Omental fat pad (tissue), 4 donors: ENCODE results near the gene IRF5. TPM values are rescaled to one million over a fixed set of nuclear protein-coding genes. Genes with fewer than 3 reads are reported as not detected.
A peak's percentile ranks its signal among the peaks of the same experiment; 100 is the strongest.
"Not testable (repeated sequence)": the region's sequence is repeated elsewhere in the genome, so short reads cannot be mapped to it uniquely, and the experiment has no call there.

Source experiments
- ATAC-seq: fragments of 150-250 bp; one replicate; pipeline ENCODE4 v1.9.1; 2016; ENCODE audit warnings: mild to moderate bottlenecking, moderate library complexity; ENCODE audit not compliant: low FRiP score
- DNase-seq: peaks from one replicate; pipeline ENCODE4 v3.0.0-alpha.2; 2019; ENCODE audit warnings: low spot score
- small RNA-seq: library from RNA; depleted of rRNA; stranded (forward); fragments of <200 nt; gene quantifications from one replicate; pipeline ENCODE3, GENCODE V24; 2016
- total RNA-seq, 4 donors: library from RNA; depleted of rRNA; stranded (reverse); fragments of >200 nt; gene quantifications; one replicate each; pipeline ENCODE4 v1.1.0, GENCODE V29; 2016
- TF ChIP-seq, protein P1 (sequence below), 3 donors: fragments of 450-650 bp; IDR thresholded peaks; one replicate each; pipeline ENCODE4 v1.5.1; 2016 to 2017; ENCODE audit warnings: antibody characterized with exemption in 3 of 3, mild to moderate bottlenecking in 3 of 3, moderate library complexity in 2 of 3

The IRF5 gene
- total RNA-seq, 4 donors from 2014 or later: 5.3 to 23.9 (median 18.8) TPM

DNA sequence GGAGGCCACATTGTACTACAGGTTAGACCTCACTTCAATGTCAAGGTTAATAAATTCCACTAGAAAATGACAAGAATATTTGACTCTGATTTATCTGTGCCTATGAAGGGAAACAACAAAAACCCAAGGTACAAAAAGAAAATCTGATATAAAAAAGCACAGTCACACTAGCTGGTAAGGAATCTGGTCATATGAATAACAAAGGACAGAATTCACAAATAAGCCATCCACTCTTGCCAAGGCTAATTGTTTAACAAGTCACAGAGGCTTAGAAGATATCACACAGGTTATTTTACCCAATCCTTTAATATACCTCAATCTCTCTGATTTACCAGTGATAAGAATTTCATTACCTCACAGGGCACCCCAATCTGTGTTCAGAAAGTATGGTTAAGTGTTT is 47.9 kb downstream of the IRF5 start:
- no peak for ATAC-seq
- no peak for DNase-seq
- TF ChIP-seq, protein P1, sequence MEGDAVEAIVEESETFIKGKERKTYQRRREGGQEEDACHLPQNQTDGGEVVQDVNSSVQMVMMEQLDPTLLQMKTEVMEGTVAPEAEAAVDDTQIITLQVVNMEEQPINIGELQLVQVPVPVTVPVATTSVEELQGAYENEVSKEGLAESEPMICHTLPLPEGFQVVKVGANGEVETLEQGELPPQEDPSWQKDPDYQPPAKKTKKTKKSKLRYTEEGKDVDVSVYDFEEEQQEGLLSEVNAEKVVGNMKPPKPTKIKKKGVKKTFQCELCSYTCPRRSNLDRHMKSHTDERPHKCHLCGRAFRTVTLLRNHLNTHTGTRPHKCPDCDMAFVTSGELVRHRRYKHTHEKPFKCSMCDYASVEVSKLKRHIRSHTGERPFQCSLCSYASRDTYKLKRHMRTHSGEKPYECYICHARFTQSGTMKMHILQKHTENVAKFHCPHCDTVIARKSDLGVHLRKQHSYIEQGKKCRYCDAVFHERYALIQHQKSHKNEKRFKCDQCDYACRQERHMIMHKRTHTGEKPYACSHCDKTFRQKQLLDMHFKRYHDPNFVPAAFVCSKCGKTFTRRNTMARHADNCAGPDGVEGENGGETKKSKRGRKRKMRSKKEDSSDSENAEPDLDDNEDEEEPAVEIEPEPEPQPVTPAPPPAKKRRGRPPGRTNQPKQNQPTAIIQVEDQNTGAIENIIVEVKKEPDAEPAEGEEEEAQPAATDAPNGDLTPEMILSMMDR (IDR thresholded peaks at IDR 0.05): no peak

DNA sequence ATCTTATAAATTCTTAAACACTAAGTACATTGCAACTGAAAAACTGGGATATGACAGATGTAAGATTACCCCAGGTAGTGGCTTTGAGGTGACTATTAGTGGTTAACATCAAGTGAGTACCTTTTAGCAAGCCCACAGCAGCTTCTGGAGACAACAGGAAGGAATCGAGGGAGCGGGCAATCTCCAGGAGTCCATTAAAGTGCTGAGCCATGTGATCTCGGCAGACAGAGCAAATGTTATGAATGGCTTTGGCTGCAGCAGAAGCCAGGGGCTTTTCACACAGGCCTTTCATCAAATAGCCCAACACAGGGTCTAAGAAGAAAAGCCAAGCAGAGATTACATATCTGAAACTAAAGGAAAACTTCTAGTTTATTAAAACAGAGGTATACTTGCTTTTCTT is 48.9 kb downstream of the IRF5 start:
- TF ChIP-seq, protein P1 (IDR thresholded peaks at IDR 0.05): no peak
- ATAC-seq: no peak
- no peak for DNase-seq

DNA sequence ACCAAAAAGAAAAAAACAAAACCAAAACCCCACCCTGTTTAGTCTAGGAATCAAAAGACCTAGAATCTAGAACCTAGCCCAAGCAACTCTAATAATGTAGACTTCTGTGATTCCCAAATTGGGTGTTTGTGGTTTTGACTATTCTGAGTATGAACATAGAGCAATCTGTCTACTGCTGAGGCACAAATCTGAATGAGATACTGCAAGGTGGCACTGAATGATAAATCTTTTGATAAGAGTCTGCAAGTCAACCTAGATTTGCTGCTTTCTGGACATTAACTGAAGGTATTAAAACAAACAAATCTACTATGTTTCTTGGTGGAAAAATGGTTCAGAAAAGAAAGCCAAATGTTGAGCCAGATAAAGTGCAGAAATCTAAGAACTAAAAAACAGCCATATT is 50.6 kb downstream of the IRF5 start:
- DNase-seq (no peak), ATAC-seq (no peak)
- TF ChIP-seq, protein P1 (IDR thresholded peaks at IDR 0.05): no peak

DNA sequence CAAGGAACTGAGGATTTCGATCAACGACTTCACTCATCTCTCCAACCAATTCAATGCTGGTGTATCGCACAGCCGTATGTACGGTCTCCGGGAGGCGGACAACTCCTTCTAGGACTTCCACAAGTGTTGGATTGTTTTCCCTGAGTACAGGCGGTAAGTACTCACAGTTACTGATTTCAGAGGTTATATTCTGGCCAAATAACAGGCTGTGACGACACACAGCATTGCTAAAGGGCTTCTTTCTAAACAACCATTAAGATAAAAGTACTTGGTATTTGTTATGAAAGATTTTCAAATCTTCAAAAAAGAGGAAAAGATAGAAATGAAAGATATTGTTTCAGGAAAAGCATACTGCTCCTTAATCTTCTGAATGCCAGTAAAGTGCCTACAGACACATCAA is 52.2 kb downstream of the IRF5 start:
- TF ChIP-seq, protein P1 (IDR thresholded peaks at IDR 0.05): no peak
- no peak for ATAC-seq
- DNase-seq: no peak

DNA sequence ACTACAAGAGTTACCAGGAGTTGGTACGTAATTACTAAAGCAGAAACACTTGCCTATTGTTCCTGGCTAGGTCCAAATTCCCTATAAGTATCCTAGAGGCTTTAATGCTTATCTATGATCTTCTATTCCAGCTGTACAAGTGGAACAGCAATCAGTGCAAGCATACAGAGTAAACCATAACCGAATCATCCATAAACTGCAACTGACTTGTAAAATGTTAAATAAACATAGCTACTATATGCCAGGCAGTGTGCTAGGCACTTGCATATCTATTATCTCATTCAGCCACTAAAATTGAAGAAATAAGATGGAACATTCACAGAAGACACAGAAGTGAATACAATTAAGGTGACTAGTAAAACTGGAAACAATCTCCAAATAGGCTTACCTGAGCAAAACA is 55.7 kb downstream of the IRF5 start:
- TF ChIP-seq, protein P1 (IDR thresholded peaks at IDR 0.05): no peak
- DNase-seq (no peak), ATAC-seq (no peak)

DNA sequence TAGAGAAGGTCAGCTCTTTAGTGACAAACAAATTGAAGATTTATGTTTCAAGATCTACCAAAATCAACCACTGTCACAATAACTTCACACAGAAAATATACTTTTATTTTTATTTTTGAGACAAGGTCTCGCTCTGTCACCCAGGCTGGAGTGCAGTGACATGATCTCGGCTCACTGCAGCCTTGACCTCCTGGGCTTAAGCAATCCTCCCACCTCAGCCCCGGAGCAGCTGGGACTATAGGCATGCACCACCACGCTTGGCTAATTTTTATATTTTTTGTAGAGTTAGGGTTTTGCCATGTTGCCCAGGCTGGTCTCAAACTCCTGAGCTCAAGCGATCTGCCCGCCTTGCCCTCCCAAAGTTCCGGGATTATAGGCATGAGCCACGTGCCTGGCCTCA is 56.8 kb downstream of the IRF5 start:
- not testable (repeated sequence) for ATAC-seq

DNA sequence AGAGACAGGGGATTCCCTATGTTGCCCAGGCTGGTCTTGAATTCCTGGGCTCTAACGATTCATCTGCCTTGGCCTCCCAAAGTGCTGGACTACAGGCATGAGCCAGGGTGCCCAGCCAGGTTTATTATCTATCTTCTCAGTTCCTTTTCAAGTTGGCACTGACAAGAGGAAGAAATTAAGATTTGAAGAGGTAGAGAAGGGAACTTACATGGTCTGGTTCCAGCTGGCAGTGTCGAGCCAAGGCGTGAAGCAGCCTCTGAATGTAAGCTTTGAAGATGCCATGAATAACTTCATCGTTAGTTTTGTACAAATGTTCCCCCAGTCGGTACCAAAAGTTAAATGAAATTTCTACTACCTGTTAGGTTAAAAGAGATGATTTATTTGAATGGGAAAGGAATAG is 59.5 kb downstream of the IRF5 start:
- DNase-seq (no peak), ATAC-seq (peak; percentile 59)
- TF ChIP-seq, protein P1 (IDR thresholded peaks at IDR 0.05): no peak

More for the DNA sequence above, 56.8 kb downstream of the IRF5 start:
- DNase-seq: not testable (repeated sequence)

Small RNA genes lying within 50 kb of the gene (small RNA-seq; reads per million reads assigned to genes)
- not detected for gene RN7SL306P

Other genes starting within 250 kb of the IRF5 start
- 100 to 1,000 TPM; 107 to 132 (median 128) TPM for gene CALU, start 198.6 kb upstream of the IRF5 start, total RNA-seq
- not detected for gene OPN1SW, start 162.1 kb upstream of the IRF5 start, total RNA-seq
- gene CCDC136, start 146.0 kb upstream of the IRF5 start, total RNA-seq: 10 to 100 TPM in 1 of 4 donors, 1 to 10 TPM in 3; 1.7 to 27.9 (median 2.7) TPM
- 100 to 1,000 TPM in 1 of 4 donors, 10 to 100 TPM in 2, 1 to 10 TPM in 1; 7.7 to 140 (median 25.5) TPM for gene FLNC, start 107.5 kb upstream of the IRF5 start, total RNA-seq
- 100 to 1,000 TPM in 3 of 4 donors, 10 to 100 TPM in 1; 86.7 to 186 (median 133) TPM for gene ATP6V1F, start 75.1 kb upstream of the IRF5 start, total RNA-seq
- 1 to 10 TPM in 2 of 4 donors, under 1 TPM in 2; 0.46 to 3.3 (median 1.2) TPM for gene KCP, start 27.2 kb upstream of the IRF5 start, total RNA-seq
- gene TNPO3, start 117.2 kb downstream of the IRF5 start, total RNA-seq: 10 to 100 TPM; 34.1 to 45.9 (median 41.1) TPM
- 1 to 10 TPM; 1.7 to 8.1 (median 7.0) TPM for gene TSPAN33, start 206.8 kb downstream of the IRF5 start, total RNA-seq